Right renal pelvis (tissue), 4 donors: ENCODE results near the gene CSTF3. TPM values are rescaled to one million over a fixed set of nuclear protein-coding genes. Genes with fewer than 3 reads are reported as not detected.
"Not testable (repeated sequence)": the region's sequence is repeated elsewhere in the genome, so short reads cannot be mapped to it uniquely, and the experiment has no call there.

Source experiments
- DNase-seq, 4 donors: peaks; one replicate each; pipeline ENCODE4 v3.0.0-alpha.2; 2013; ENCODE audit warnings: low read depth in 4 of 4, low spot score in 3 of 4, missing footprints in 1 of 4
- polyA plus RNA-seq, 4 donors: library from polyadenylated mRNA; unstranded; fragments of 120-200 nt; gene quantifications; one replicate each; pipeline ENCODE4 v1.2.1, GENCODE V29; 2013; ENCODE audit not compliant: insufficient read length in 4 of 4

Gene CSTF3
- polyA plus RNA-seq, 4 donors: 58.4 to 68.0 (median 59.0) TPM

DNA sequence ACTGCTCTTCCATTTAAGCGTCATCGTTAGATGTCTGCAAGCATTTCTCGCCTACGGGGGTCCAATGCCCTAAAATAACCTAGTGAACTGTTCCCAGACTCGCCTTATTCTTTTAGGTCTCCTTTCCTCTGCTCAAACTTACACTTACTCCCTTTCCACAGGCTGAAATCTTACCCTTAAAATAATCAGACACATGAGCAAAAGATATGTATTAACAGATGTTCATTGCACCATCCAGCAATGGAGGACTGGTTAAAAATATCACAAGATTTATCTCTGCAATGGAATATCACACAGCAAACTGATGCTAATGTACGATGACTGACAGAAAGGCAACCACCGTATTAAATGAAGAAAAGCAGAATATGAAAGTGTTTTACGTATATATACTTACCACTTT is 1.6 kb upstream of the CSTF3 start:
- DNase-seq: no peak

DNA sequence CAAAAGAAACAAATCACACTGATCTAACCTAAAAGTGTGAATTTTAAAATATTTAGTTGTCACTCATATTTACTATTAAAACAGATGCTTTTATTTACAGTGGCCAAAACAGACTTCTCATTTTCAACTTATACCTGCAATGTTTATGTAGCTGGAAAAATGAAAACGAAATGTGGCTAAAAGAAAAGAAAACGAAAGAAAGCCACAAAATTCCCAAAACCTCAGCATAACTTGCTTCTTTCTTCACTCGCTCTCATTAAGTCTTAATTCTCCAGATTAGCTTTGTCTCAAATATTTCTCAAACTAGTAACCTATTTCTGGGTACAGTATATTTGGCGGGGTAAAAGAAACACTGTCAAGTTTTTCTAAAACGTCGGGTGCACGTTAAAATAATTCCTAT is 693 bp downstream of the CSTF3 start:
- no peak for DNase-seq

DNA sequence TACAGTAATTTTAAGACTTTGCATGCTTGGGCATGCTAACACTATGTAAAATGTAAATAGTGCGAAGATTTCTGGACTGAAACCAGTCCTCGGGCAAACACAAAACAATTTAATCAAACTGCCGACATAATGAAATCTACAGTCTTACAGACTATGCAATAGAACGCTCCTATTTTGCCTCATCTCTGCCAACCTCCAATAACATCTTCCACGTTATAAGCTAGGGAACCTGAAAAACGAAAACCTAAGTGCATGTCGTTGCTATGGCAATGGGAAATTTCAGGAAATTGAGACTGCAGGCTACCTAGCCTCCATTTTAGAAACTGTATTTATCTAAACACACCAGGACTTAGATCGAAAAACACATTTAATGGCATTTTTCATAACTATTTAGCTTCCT is 1.1 kb downstream of the CSTF3 start:
- DNase-seq: peak in 1 of 4 donors; percentile 47

DNA sequence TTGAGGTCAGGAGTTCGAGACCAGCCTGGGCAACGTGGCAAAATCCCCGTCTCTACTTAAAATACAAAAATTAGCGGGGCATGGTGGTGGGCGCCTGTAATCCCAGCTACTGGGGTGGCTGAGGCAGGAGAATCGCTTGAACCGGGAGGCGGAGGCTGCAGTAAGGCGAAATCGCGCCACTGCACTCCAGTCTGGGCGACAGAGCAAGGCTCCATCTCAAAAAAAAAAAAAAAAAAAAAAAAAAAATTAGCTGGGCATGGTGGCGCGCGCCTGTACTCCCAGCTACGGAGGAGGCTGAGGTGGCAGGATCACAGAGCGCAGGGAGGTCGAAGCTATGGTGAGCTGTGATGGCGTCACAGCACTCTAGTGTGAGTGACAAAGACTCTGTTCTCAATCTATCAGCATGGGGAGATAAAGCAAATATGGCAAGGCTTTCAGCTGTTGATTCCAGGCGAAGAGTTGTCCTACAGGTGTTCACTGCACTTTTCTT is 1.9 kb downstream of the CSTF3 start:
- DNase-seq: not testable (repeated sequence)

DNA sequence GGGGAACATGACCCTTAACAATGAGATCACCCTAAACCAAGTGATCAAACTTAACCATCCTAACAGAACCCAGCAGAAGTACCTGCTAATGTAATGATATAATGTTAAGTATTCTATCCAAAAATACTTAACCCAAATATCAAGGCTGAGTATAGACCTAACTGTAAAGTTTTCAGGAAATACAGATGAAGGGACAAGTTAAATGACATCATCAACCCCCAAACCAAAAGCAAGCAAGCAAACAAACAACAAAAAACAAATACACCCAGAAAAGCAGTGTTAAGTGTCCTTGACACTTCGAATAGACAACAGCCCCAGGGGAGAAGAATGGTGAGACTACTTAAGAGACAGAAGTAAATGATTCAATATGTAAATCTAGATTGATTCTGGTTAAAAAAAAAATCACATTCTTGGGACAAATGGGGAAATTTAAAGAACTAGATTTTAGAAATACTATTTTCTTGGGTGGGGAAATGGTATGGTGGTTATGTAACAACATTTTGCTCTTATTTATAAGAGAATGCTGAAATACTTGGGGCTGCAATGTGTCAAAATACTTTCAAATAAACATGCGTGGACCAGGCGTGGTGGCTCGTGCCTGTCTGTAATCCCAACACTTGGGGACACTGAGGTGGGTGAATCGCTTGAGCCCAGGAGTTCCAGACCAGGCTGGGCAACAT is 2.5 kb downstream of the CSTF3 start:
- no peak for DNase-seq

DNA sequence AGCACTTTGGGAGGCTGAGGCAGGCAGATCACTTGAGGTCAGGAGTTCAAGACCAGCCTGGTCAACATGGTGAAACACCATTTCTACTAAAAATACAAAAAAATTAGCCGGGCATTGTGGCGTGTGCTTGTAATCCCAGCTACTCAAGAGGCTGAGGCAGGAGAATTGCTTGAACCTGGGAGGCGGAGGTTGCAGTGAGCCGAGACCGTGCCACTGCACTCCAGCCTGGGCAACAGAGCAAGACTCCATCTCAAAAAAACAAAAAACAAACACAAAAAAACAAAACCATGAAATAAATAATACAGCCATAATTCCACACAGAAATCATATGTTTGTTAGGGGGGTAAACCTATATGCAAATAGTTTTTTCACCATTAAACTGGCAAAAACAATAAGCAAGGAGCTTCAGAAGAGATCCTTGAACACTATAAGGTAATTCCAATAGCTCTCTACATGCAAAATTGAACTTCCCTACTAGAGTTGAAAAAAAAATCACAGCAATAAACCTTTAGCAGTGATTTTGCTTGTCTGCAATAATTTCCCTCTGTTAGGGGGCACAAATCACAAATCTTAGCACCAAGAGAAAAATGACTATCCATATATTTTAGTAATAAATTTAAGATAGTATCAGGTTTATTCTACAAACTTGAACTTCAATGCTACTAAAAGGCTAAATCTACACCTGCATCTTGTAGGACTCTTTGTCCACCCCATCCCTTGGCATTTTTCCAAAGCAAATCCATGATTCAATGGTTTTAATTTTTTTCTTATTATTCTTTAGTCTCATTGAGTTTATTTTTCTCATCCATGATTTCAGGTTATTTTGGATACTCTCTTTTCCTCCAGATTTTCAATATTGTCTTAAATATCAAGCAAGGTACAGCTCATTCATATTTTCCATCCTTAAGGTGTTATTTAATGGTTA is 3.9 kb downstream of the CSTF3 start:
- no peak for DNase-seq

DNA sequence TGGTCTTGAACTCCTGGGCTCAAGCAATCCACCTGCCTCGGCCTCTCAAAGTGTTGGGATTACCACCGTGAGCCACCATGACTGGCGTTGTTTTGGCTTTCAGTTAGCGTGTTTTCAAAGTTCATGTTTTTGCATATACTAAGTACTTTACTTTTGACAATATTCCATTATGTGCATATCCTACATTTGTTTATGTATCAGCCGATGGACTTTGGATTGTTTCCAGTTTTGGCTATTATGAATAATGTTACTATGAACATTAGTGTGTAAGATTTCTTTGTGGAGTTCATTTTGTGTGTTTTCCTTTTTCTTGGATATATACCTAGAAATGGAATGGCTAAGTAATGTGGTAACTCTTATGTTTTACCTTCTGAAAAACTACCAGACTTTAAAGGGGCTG is 9.9 kb downstream of the CSTF3 start:
- DNase-seq: no peak

DNA sequence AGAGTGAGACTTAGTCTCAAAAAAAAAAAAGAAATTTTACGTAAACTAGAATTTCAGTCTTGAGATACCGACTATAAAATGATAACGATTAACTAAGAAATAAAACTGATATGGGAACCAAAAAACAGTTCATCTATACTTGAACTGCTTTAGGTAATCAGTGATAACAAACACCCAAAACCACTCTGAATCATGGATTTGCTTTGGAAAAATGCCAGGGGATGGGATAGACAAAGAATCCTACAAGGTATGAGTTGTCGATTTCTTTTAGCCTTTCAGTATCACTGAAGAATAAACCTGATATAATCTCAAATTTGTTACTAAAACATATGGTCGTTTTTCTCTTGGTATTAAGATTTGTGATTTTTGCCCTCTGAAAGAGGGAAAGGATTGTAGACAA is 13.7 kb downstream of the CSTF3 start:
- no peak for DNase-seq

DNA sequence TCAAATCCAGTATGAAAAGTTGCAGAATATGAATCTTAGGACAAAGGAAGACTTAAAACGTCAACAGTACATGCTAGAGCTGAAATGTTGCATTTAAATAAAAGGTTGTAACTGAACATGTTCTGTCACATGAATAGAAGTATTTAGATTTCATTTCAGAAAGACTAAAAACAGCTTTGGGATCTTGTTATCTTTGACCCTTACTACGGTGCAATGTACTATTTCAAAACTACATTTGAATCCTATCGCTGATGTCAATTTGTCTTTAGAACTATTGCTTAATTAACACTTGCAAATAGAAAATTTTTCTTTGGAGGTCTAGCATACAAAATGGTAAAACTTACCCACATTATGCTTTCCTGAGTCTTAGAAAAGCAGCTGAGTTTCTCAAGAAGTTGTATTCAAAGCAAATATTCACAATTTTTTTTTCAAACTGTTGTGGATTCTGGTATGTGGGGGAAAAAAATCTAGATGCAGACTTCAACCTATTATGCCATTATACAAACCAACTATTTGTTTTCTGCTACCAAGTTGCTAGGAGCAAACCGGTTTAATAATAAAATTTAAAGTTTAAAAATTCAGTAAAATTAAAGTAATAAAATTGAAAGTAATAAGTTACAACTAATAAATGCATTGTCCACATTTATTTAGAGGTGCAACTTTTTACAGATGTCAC is 25.4 kb downstream of the CSTF3 start:
- no peak for DNase-seq

DNA sequence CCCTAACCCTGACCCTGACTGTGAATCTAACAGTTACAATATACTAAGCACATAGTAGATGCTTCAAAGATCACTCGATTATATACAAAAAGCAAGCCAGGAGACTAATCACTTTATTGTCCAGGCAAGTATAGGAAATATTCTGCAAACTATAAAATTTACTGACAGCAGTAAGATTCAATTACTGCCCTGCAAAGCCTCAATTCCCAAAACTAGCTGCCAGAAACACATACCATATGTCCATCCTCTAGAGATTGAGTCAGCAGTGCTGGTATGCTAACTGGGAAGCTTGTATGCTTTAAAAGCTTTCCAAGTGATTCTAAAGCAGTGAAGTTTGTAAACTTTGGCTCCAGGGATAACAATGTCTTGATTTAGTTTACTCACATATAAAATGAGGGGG is 26.1 kb downstream of the CSTF3 start:
- DNase-seq: no peak

DNA sequence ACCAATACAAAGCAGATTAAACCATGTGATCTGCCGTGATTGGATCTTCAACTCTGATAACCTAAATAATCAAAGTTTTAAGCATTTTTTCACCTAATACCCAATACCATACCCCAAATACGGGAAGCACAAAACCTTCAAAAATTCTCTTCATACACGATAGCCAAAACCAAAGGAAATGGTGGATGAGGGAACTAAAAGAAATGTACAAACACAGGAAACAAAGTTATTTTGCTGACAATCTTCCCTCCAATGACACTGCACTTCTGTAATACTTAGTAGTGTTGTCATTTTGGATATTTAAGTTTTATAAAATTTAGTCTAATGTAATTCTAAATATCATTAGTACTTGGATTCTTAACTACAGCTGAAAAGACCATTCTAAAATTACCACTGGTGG is 27.0 kb downstream of the CSTF3 start:
- no peak for DNase-seq

DNA sequence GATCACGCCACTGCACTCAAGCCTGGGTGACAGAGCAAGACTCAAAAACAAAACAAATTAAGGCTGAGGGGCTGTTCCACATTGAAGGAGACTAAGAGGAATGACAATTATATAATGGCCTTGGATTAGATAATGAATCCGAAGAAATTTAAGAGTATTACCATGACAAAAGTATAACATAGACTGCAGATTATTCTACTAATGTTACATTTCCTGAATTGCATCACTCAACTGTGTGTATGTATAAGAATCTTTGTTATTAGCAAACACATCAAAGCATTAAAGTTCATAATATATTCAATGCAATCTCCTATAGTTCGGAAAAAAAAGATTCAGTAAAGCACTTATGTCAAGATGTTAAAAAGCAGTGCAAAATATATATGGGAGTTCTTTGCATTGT is 27.5 kb downstream of the CSTF3 start:
- DNase-seq: no peak

DNA sequence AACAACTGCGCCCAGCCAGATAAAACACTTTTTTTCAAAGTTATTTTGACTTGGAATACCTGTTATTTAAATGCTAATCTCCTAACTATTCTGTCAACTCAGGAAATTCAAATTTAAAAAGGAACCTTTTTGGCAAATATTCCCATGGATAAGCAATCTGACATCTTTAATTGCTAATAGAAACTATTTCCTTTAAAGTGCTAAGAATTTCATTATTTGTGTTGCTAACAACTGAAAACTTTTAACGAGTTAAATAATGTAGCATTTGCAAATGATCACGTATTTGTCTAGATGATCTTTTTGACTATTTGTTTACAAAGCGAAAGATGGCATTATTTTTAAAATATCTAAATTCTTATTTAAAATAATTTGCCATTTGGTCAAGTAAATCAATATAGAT is 28.8 kb downstream of the CSTF3 start:
- no peak for DNase-seq

DNA sequence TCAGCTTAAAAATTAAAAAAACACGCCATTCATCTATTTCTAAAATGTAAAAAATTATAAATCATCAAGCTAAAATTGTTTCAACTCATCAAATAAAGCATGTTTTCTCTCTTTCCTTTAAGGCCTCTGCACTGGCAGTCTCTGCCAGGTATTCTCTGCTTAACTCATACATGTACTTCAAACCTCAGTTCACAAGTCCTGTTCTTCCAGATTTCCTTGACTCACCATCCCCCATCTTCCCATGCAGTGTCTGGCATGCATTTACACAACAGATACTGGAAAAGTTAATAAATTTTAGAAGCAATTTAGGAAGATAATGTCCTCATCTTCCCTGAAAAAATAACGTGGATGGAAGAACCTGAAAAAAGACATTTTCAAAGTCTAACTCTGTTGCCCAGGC is 32.5 kb downstream of the CSTF3 start:
- DNase-seq: no peak

DNA sequence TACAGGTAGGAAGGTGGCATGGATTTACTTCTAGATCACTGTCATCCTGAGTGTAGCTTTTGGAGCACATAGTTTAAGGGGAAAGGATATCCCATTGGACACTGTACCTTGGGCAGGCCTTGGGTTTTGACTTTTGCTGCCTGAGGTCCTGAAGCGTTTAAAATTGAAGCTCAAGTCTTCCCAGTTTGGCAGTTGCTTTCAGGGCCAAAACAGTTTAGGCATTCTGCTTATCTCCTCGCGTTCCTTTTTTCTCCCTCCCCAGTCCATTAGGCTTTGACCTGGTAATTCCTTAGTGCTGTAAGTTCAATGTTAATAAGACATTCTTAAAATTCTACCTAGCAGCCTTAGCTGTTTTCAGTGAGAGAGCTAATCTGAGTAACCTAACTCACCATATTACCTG is 35.7 kb downstream of the CSTF3 start:
- DNase-seq: no peak

DNA sequence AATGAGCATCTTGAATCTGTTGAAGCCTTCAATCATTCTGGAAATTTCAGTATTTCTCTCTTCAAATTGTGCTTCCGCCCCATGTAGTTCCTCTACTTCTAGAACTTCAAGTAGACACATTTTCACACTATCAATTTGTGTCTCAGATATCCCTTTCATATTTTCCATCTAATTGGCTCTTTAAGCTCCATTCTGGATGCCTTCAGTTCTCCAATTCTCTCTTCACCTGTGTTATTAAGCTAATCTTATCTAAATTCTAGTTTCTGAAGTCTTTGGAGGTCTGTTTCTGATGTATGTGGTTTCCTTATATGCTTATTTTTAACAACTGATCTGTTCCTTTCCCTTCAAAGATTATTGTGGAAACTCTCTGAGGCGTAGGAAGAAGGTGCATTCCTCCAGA is 36.3 kb downstream of the CSTF3 start:
- no peak for DNase-seq

DNA sequence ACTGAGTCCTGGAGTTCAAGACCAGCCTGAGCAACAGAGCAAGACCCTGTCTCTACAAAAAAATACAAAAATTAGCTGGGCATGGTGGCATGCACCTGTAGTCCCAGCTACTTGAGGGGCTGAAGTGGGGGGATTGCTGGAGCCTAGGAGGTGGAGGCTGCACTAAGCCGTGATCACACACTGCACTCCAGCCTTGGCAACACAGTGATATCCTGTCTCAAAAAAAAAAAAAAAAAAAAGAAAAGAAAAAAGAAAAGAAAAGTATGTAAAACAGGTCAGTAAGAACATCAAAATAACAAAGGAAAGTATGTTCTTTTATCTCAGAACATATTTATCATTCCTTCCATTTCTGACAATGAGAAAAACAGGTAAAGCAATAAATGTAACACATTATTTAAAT is 38.6 kb downstream of the CSTF3 start:
- DNase-seq: not testable (repeated sequence)

DNA sequence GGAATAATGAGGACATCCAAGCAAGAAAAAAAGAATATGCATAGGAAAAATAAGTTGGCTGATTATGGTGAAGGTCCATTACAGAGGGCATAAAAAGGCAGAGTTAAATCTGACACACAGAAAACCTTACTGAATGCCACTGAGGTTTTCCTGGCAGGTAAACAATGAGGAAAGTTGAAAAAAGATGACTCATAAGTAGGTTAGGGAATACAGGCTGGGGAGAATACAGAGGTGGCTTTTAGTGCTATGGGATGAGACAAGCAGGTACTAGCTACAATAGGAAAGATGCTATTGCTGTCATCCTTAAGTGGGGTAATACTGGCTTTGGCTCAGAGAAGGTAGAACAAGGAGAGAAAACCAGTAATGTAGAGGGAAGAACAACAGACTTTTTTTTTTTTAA is 44.7 kb downstream of the CSTF3 start:
- no peak for DNase-seq

DNA sequence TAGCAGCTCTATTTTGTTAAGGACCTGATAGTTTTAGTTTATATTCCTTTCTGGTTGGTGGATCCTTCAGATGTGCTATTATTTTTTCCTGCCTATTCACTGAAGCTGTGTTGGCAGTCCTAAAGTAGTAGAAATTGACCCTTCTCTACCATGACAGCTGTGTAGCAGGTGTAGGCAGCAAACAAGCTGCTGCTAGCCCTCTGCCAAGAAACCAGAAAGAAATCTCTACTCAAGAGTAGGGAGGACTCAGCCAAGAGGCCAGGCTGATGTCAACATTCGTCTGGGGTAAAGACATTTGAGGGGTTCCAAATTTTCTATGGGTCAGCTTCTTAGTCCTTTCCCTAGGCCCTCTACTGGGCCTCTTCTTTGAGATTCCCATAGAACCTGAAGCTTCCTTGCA is 51.2 kb downstream of the CSTF3 start:
- no peak for DNase-seq

DNA sequence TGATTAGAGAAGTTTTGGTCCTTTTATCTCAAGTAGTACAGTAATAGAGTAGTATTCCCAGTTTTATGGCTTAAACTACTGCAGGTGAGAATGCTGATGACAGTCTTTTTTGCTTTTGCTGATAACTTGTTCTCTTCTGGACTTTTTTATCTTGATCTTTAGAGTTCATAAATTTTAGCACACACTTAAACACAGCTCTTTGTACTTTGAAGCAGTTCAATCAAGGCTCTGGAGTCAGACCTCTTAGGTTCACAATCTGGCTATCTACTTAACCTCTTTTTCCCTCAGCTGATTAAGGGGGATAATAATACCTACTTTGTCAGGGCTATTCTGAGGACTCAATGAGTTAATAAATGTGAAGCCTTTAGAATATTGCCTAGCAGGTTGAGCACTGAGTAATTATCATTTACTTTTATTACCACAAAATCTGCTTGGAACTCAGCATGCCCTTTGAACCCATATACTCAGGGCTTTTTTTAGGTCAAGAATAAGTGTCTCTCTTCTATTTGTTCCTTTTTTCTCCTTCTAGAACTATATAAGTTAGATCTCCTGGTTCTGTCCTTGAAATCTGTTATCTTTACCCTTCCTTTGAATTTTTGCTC is 51.9 kb downstream of the CSTF3 start:
- DNase-seq: no peak

DNA sequence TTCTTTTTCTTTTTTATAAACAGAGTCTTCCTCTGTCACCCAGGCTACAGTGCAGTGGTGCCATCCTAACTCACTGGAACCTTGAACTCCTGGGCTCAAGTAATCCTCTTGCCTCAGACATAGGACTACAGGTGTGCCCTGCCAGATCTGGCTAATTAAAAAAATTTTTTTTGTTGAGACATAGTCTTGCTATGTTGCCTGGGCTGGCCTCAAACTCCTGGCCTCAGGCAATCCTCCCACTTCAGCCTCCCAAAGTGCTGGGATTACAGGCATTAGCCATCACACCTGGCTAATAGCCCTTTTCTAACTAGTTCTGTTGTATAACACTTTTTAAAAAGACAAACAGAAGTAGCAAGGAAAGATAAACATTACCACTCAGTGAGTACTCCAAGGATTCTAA is 57.4 kb downstream of the CSTF3 start:
- no peak for DNase-seq
